Stomach (tissue), 9 donors: ENCODE data around the gene NKAP. TPM values are rescaled to one million over a fixed set of nuclear protein-coding genes. Genes with fewer than 3 reads are reported as not detected.
A peak's percentile ranks its signal among the peaks of the same experiment; 100 is the strongest.
"Not testable (repeated sequence)": the region's sequence is repeated elsewhere in the genome, so short reads cannot be mapped to it uniquely, and the experiment has no call there.

Experiments used
- DNase-seq, 2 donors: peaks; one replicate each; pipeline versions ENCODE4 v3.0.0 to v3.0.0-alpha.2; 2013 to 2019
- H3K27ac ChIP-seq, 5 donors: fragments of 200-600 bp in 4 of 5; sonication (generic) in 4 of 5; one replicate each; pipeline ENCODE4 v1.5.1; 2013 to 2019; ENCODE audit warnings: mild to moderate bottlenecking in 1 of 5, moderate library complexity in 1 of 5
- H3K27me3 ChIP-seq, 3 donors: fragments of 200-600 bp; sonication (generic); one replicate each; pipeline ENCODE4 v1.5.1; 2017 to 2019; ENCODE audit warnings: mixed run types in 1 of 3
- H3K36me3 ChIP-seq, 4 donors: fragments of 200-600 bp; sonication (generic); 1 replicate in 3 of 4; 2 replicates in 1 of 4; pipeline ENCODE4 v1.5.1; 2016 to 2019
- H3K4me1 ChIP-seq, 4 donors: fragments of 200-600 bp; sonication (generic); one replicate each; pipeline ENCODE4 v1.5.1; 2016 to 2019
- H3K4me3 ChIP-seq, 4 donors: fragments of 200-600 bp; sonication (generic) in 3 of 4; one replicate each; pipeline ENCODE4 v1.5.1; 2016 to 2019; ENCODE audit warnings: mild to moderate bottlenecking in 1 of 4
- H3K9me3 ChIP-seq, 4 donors: fragments of 200-600 bp; sonication (generic); one replicate each; pipeline ENCODE4 v1.5.1; 2016 to 2019
- CTCF ChIP-seq, 7 experiments: fragments of 450-650 bp in 4 of 7; fragments of 200-600 bp in 3 of 7; sonication (generic) in 3 of 7; IDR thresholded peaks; one replicate each; pipeline ENCODE4 v1.5.1; 2016 to 2019; ENCODE audit warnings: antibody characterized with exemption in 7 of 7, control low read depth in 2 of 7, mild to moderate bottlenecking in 1 of 7
- EP300 ChIP-seq: sonication (generic); formaldehyde crosslinking; IDR thresholded peaks from one replicate; pipeline ENCODE4 v1.6.1; 2017; ENCODE audit warnings: antibody characterized with exemption
- POLR2A ChIP-seq, 4 donors: fragments of 450-650 bp; IDR thresholded peaks; one replicate each; pipeline ENCODE4 v1.6.1; 2016; ENCODE audit warnings: antibody characterized with exemption in 4 of 4, control low read depth in 2 of 4, mild to moderate bottlenecking in 1 of 4, moderate library complexity in 1 of 4
- POLR2AphosphoS5 ChIP-seq, 3 donors: sonication (generic); formaldehyde crosslinking; IDR thresholded peaks; one replicate each; pipeline ENCODE4 v1.6.1; 2016; ENCODE audit warnings: antibody characterized with exemption in 3 of 3
- WGBS, 5 donors: extraction: QIAGEN DNeasy Blood & Tissue Kit in 3 of 5; methylation state at CpG; one replicate each; pipeline versions ENCODE4 v1.1.5 to v1.1.7; 2013 to 2018; 5-methylcytosine and 5-hydroxymethylcytosine counted together
- intact Hi-C: fragments of 100-400 bp; cut with DNase I; formaldehyde crosslinking; loops from one replicate; pipeline ENCODE4 v1.15.1; 2023; ENCODE audit warnings: low total_unique reads
- polyA plus RNA-seq, 3 donors: library from polyadenylated mRNA; stranded (reverse); fragments of 200-250 nt; gene quantifications; one replicate each; pipeline ENCODE4 v1.2.3, GENCODE V29; 2013
- total RNA-seq, 5 donors: library from RNA; depleted of rRNA; stranded (reverse); fragments of >200 nt; gene quantifications; one replicate each; pipeline versions ENCODE4 v1.1.0 to v1.2.3, GENCODE V29; 2014 to 2016
- donor health status: healthy with polysubstance abuse.
- donor health status: Bipolar disorder and iron deficiency.
- donor health status: healthy.

Gene NKAP
- total and polyA plus RNA-seq, 8 donors: 0.58 to 7.5 (median 6.2) TPM

- H3K36me3 ChIP-seq: no peaks in the 10 kb centered on the region
- DNase-seq: no peak
- no peak overlapping the region for H3K27ac ChIP-seq
- no peak overlapping the region for H3K4me3 ChIP-seq
- intact Hi-C loops: no loop called here
- WGBS, 5 donors: 37 to 57% (median 38%) methylated on average over 3 of the region's 3 CpGs
- peaks cover 0 to 8% (median 0%) of the 10 kb centered on the region in 3 donors for H3K27me3 ChIP-seq
- no peaks in the 10 kb centered on the region for H3K9me3 ChIP-seq
- H3K4me1 ChIP-seq: no peaks in the 10 kb centered on the region
- TF ChIP-seq EP300: no peak
- TF ChIP-seq POLR2AphosphoS5 (IDR thresholded peaks at IDR 0.05): no peak
- TF ChIP-seq CTCF (IDR thresholded peaks at IDR 0.05): no peak
- TF ChIP-seq POLR2A (IDR thresholded peaks at IDR 0.05): no peak
These were observed 38.6 kb upstream of the NKAP start for GRCh38 chrX:119982145-119982544.

GRCh38 chrX:119981286-119982070 lies 37.9 kb upstream of the NKAP start:
- Histone ChIP-seq H3K4me3 (no peak overlapping the region), H3K27me3 (peaks cover 0 to 8% (median 0%) of the 10 kb centered on the region in 3 donors), H3K4me1 (no peaks in the 10 kb centered on the region), H3K9me3 (no peaks in the 10 kb centered on the region), H3K36me3 (no peaks in the 10 kb centered on the region), H3K27ac (no peak overlapping the region)
- peak in 2 of 7 experiments; percentile 18 to 29 for TF ChIP-seq CTCF (IDR thresholded peaks at IDR 0.05)
- TF ChIP-seq EP300: no peak
- intact Hi-C loops: no loop called here
- DNase-seq: peak in 1 of 2 donors; percentile 46
- 41 to 45% (median 41%) methylated on average over 15 of the region's 15 CpGs for WGBS, 5 donors

- H3K27ac ChIP-seq, H3K27me3 ChIP-seq, intact Hi-C loops, H3K4me3 ChIP-seq, H3K36me3 ChIP-seq, H3K4me1 ChIP-seq, DNase-seq, H3K9me3 ChIP-seq: not testable (repeated sequence)
- 92 to 98% (median 93%) methylated on average over 4 of the region's 4 CpGs for WGBS, 5 donors
These were observed 33.6 kb upstream of the NKAP start for GRCh38 chrX:119977172-119977571.

GRCh38 chrX:119971184-119971583 lies 27.6 kb upstream of the NKAP start:
- TF ChIP-seq POLR2AphosphoS5 (IDR thresholded peaks at IDR 0.05) (no peak), EP300 (no peak), CTCF (IDR thresholded peaks at IDR 0.05) (no peak), POLR2A (IDR thresholded peaks at IDR 0.05) (no peak)
- intact Hi-C loops: no loop called here
- no peaks in the 10 kb centered on the region for H3K27me3 ChIP-seq
- no peak for DNase-seq
- H3K4me3 ChIP-seq: no peak overlapping the region
- no peaks in the 10 kb centered on the region for H3K36me3 ChIP-seq
- WGBS, 5 donors: 62 to 85% (median 80%) methylated on average over 5 of the region's 5 CpGs
- H3K27ac ChIP-seq: no peak overlapping the region
- H3K4me1 ChIP-seq: no peaks in the 10 kb centered on the region
- H3K9me3 ChIP-seq: no peaks in the 10 kb centered on the region

GRCh38 chrX:119970574-119970973 lies 27.0 kb upstream of the NKAP start:
- TF ChIP-seq CTCF (IDR thresholded peaks at IDR 0.05): no peak
- no peak for TF ChIP-seq POLR2AphosphoS5 (IDR thresholded peaks at IDR 0.05)
- no peak for TF ChIP-seq EP300
- TF ChIP-seq POLR2A (IDR thresholded peaks at IDR 0.05): no peak
- Histone ChIP-seq H3K9me3 (no peaks in the 10 kb centered on the region), H3K27me3 (no peaks in the 10 kb centered on the region), H3K36me3 (no peaks in the 10 kb centered on the region), H3K27ac (no peak overlapping the region), H3K4me1 (no peaks in the 10 kb centered on the region), H3K4me3 (no peak overlapping the region)
- 65 to 80% (median 69%) methylated on average over 6 of the region's 6 CpGs for WGBS, 5 donors
- intact Hi-C loops: no loop called here
- no peak for DNase-seq

GRCh38 chrX:119966837-119967236 lies 23.3 kb upstream of the NKAP start:
- DNase-seq, H3K9me3 ChIP-seq, H3K27ac ChIP-seq, intact Hi-C loops, H3K27me3 ChIP-seq, H3K4me1 ChIP-seq, H3K36me3 ChIP-seq, H3K4me3 ChIP-seq: not testable (repeated sequence)
- WGBS, 5 donors: 67 to 86% (median 71%) methylated on average over 1 of the region's 1 CpG; no CpG with 5 or more reads in 2 of the 5 donors
